Left cardiac atrium (tissue), 2 donors: ENCODE data around the gene CSRNP2. TPM values are rescaled to one million over a fixed set of nuclear protein-coding genes. Genes with fewer than 3 reads are reported as not detected.

Experiments
- total RNA-seq, 2 donors: library from RNA; stranded (reverse); fragmentation: NEBNext Ultra II Directional; extraction: Animal tissue kit (Norgen Biotek cat#: 25700); gene quantifications; one replicate each; pipeline ENCODE4 v1.2.1, GENCODE V29; 2021
- donor health status: DM: no; HTN: yes; CAD: no; lungs with severe emphysema.
- donor health status: DM: yes; HTN: yes; CAD: no.

The CSRNP2 gene
- total RNA-seq, 2 donors from 2014 or later, result 18.9 to 22.6 TPM

Other genes starting within 250 kb of the CSRNP2 start
- gene TMPRSS12, start 240.7 kb downstream of the CSRNP2 start, total RNA-seq, result not detected
- gene HIGD1C, start 131.1 kb downstream of the CSRNP2 start, total RNA-seq, result not detected
- 10 to 100 TPM; 47.7 to 56.9 TPM for gene SLC11A2, start 57.2 kb downstream of the CSRNP2 start, total RNA-seq
- gene LETMD1, start 35.3 kb downstream of the CSRNP2 start, total RNA-seq, result 10 to 100 TPM; 23.7 to 26.7 TPM
- gene TFCP2, start 89.5 kb upstream of the CSRNP2 start, total RNA-seq, result 10 to 100 TPM; 18.1 to 20.5 TPM
- 1 to 10 TPM; 5.8 to 8.3 TPM for gene POU6F1, start 134.5 kb upstream of the CSRNP2 start, total RNA-seq
- gene DAZAP2, start 155.2 kb upstream of the CSRNP2 start, total RNA-seq, result 100 to 1,000 TPM; 127 to 157 TPM
- gene SMAGP, start 186.8 kb upstream of the CSRNP2 start, total RNA-seq, result 1 to 10 TPM; 5.0 to 6.0 TPM
- gene BIN2, start 240.6 kb upstream of the CSRNP2 start, total RNA-seq, result 1 to 10 TPM; 3.2 to 4.0 TPM